HEK293 (cell line): ENCODE data around the gene HIP1.

Experiments used
- CTCF ChIA-PET: fragments of 350-600 bp; formaldehyde crosslinking; extraction: SDS; loops from one replicate; lab custom pipeline; 2021; ENCODE audit warnings: antibody characterized with exemption; lab: Yijun Ruan, JAX
- POLR2A ChIA-PET: fragments of 300-600 bp; formaldehyde crosslinking; extraction: SDS; loops from one replicate; lab custom pipeline; 2020; ENCODE audit warnings: antibody characterized with exemption, inconsistent platforms; lab: Yijun Ruan, JAX
- H3K27ac ChIP-seq: fragments of 200-500 bp; sonication (Bioruptor generic); 2 replicates; pipeline ENCODE4 v1.5.1; 2014; ENCODE audit warnings: low read depth, low read length, control low read depth, inconsistent platforms; ENCODE audit errors: extremely low read depth
- H3K36me3 ChIP-seq, 2 experiments: fragments of 200-500 bp in 1 of 2; sonication (Bioruptor generic) in 1 of 2; 1 replicate in 1 of 2; 2 replicates in 1 of 2; pipeline ENCODE4 v1.5.1; 2014 to 2017; ENCODE audit warnings: inconsistent platforms in 2 of 2, low read length in 2 of 2; ENCODE audit not compliant: control insufficient read depth in 2 of 2, insufficient read depth in 1 of 2
- H3K4me1 ChIP-seq: fragments of 200-500 bp; sonication (Bioruptor generic); 2 replicates; pipeline ENCODE4 v1.5.1; 2014; ENCODE audit warnings: mild to moderate bottlenecking, low read length, inconsistent platforms; ENCODE audit not compliant: control insufficient read depth, insufficient read depth
- H3K4me3 ChIP-seq: 2 replicates; pipeline ENCODE4 v1.5.1; 2011; ENCODE audit warnings: low read depth, mild to moderate bottlenecking, control low read depth, low read length, moderate library complexity
- H3K9me3 ChIP-seq: fragments of 200-500 bp; sonication (Bioruptor generic); 2 replicates; pipeline ENCODE4 v1.5.1; 2014; ENCODE audit warnings: low read depth, low read length, inconsistent platforms; ENCODE audit not compliant: control insufficient read depth, insufficient read depth
- GLIS1 ChIP-seq: fragments of 450-650 bp; formaldehyde crosslinking; IDR thresholded peaks from 2 replicates; pipeline ENCODE4 v1.5.1; 2016; ENCODE audit warnings: missing biosample characterization, missing genetic modification characterization
- HOXA7 ChIP-seq: sonication (generic); formaldehyde crosslinking; IDR thresholded peaks from 2 replicates; pipeline ENCODE4 v1.8.1; 2022; ENCODE audit warnings: missing genetic modification reagents, borderline replicate concordance
- RBAK ChIP-seq: fragments of 450-650 bp; formaldehyde crosslinking; IDR thresholded peaks from 2 replicates; pipeline ENCODE4 v1.5.1; 2016; ENCODE audit warnings: missing biosample characterization, missing genetic modification characterization
- ZEB2 ChIP-seq: fragments of 450-650 bp; formaldehyde crosslinking; IDR thresholded peaks from 2 replicates; pipeline ENCODE4 v1.5.1; 2016; ENCODE audit warnings: missing biosample characterization, missing genetic modification characterization
- ZNF138 ChIP-seq: fragments of 450-650 bp; formaldehyde crosslinking; IDR thresholded peaks from 2 replicates; pipeline ENCODE4 v1.5.1; 2016; ENCODE audit warnings: missing biosample characterization, missing genetic modification characterization, borderline replicate concordance
- ZNF223 ChIP-seq: fragments of 450-650 bp; formaldehyde crosslinking; IDR thresholded peaks from 2 replicates; pipeline ENCODE4 v1.5.1; 2016; ENCODE audit warnings: missing biosample characterization, missing genetic modification characterization
- ZNF292 ChIP-seq: fragments of 450-650 bp; formaldehyde crosslinking; IDR thresholded peaks from 2 replicates; pipeline ENCODE4 v1.5.1; 2016; ENCODE audit warnings: low read depth, missing biosample characterization, missing genetic modification characterization, borderline replicate concordance
- ZNF366 ChIP-seq: fragments of 450-650 bp; formaldehyde crosslinking; conservative IDR thresholded peaks from 2 replicates; pipeline ENCODE4 v1.5.1; 2016; ENCODE audit warnings: missing biosample characterization, missing genetic modification characterization
- ZNF391 ChIP-seq: fragments of 450-650 bp; formaldehyde crosslinking; IDR thresholded peaks from 2 replicates; pipeline ENCODE4 v1.5.1; 2016; ENCODE audit warnings: low read depth, missing biosample characterization, missing genetic modification characterization, borderline replicate concordance
- ZNF658 ChIP-seq: fragments of 450-650 bp; formaldehyde crosslinking; IDR thresholded peaks from 2 replicates; pipeline ENCODE4; 2016; ENCODE audit warnings: missing biosample characterization, missing genetic modification characterization
- ZNF677 ChIP-seq: fragments of 450-650 bp; IDR thresholded peaks from 2 replicates; pipeline ENCODE4 v1.5.0; 2018; ENCODE audit warnings: missing biosample characterization, mild to moderate bottlenecking, missing genetic modification characterization, moderate library complexity
- ZNF830 ChIP-seq: fragments of 450-650 bp; IDR thresholded peaks from 2 replicates; pipeline ENCODE4 v1.5.0; 2018; ENCODE audit warnings: missing biosample characterization, missing genetic modification characterization, low read depth, mild to moderate bottlenecking, moderate library complexity
- ZNF837 ChIP-seq: fragments of 450-650 bp; formaldehyde crosslinking; IDR thresholded peaks from 2 replicates; pipeline ENCODE4 v1.5.1; 2016; ENCODE audit warnings: missing biosample characterization, missing genetic modification characterization
- TF ChIP-seq, protein P1 (sequence below): fragments of 450-650 bp; formaldehyde crosslinking; IDR thresholded peaks from 2 replicates; pipeline ENCODE4 v1.5.1; 2016; ENCODE audit warnings: missing biosample characterization, missing genetic modification characterization
- TF ChIP-seq, protein P2 (sequence below): fragments of 450-650 bp; formaldehyde crosslinking; IDR thresholded peaks from 2 replicates; pipeline ENCODE4 v1.5.1; 2016; ENCODE audit warnings: missing biosample characterization, missing genetic modification characterization, low read depth
- TF ChIP-seq, protein P3 (sequence below): fragments of 450-650 bp; formaldehyde crosslinking; IDR thresholded peaks from 2 replicates; pipeline ENCODE4 v1.5.1; 2016; ENCODE audit warnings: missing biosample characterization, missing genetic modification characterization
- TF ChIP-seq, protein P4 (sequence below): fragments of 450-650 bp; IDR thresholded peaks from 2 replicates; pipeline ENCODE4 v1.5.1; 2018; ENCODE audit warnings: missing biosample characterization, missing genetic modification characterization
- TF ChIP-seq, protein P5 (sequence below): fragments of 450-650 bp; formaldehyde crosslinking; IDR thresholded peaks from 2 replicates; pipeline ENCODE4 v1.5.1; 2016; ENCODE audit warnings: missing biosample characterization, missing genetic modification characterization, borderline replicate concordance

Gene HIP1

DNA sequence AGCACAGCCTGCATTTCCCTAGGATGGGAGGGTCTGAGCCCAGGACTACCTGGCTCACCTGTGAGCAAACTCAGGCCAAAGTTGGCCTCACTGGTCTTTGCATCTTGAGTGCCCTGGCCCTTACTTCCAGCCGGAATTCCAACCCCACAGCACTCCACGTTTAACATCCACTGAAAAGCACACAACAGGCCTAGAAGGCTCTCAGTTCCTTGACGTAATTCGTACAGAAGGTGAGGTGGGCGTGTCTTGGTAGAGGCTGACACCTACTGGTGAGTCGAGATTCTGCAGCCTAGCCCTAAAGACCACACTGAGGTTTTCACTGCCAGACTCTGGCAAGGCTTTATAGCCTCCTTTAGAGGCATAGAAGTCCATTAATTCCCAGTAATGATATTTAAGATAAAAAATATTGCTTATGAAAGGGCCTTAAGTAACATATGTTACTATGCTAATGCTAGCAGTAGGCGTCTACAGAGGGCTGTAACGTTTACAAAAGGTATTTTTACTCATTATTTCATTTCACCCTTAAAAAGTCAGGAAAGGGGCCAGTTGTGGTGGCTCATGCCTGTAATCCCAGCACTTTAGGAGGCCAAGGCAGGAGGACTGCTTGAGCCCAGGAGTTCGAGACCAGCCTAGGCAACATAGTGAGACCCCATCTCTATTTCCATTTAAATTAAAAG is 95.8 kb downstream of the HIP1 start (continued):
- no peak for TF ChIP-seq ZNF391 (tag by site-specific recombination)

DNA sequence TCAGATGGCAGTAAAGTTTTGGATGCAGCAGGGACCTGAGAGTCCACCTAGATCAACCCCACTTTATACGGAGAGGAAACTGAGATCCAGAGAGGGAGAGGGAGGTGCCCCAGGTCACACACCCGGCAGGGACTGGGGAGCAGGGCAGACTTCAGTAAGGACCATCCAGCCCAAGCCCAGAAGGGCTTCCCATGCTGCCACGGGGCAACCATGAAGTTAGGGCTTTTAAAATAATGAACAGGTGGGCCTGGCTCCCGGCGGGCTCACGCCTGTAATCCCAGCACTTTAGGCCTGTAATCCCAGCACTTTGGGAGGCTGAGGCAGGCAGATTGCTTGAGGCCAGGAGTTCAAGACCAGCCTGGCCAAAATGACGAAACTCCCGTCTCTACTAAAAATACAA is 98.5 kb downstream of the HIP1 start:
- TF ChIP-seq RBAK (tag by site-specific recombination): no peak
- no peak for TF ChIP-seq ZNF366 (tag by site-specific recombination)
- no peak for TF ChIP-seq ZNF830 (tag by site-specific recombination)
- TF ChIP-seq, protein P1, sequence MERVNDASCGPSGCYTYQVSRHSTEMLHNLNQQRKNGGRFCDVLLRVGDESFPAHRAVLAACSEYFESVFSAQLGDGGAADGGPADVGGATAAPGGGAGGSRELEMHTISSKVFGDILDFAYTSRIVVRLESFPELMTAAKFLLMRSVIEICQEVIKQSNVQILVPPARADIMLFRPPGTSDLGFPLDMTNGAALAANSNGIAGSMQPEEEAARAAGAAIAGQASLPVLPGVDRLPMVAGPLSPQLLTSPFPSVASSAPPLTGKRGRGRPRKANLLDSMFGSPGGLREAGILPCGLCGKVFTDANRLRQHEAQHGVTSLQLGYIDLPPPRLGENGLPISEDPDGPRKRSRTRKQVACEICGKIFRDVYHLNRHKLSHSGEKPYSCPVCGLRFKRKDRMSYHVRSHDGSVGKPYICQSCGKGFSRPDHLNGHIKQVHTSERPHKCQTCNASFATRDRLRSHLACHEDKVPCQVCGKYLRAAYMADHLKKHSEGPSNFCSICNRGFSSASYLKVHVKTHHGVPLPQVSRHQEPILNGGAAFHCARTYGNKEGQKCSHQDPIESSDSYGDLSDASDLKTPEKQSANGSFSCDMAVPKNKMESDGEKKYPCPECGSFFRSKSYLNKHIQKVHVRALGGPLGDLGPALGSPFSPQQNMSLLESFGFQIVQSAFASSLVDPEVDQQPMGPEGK (tag by site-specific recombination): no peak
- TF ChIP-seq, protein P2, sequence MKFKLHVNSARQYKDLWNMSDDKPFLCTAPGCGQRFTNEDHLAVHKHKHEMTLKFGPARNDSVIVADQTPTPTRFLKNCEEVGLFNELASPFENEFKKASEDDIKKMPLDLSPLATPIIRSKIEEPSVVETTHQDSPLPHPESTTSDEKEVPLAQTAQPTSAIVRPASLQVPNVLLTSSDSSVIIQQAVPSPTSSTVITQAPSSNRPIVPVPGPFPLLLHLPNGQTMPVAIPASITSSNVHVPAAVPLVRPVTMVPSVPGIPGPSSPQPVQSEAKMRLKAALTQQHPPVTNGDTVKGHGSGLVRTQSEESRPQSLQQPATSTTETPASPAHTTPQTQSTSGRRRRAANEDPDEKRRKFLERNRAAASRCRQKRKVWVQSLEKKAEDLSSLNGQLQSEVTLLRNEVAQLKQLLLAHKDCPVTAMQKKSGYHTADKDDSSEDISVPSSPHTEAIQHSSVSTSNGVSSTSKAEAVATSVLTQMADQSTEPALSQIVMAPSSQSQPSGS (tag by site-specific recombination): no peak
- no peak for TF ChIP-seq ZNF138 (tag by site-specific recombination)
- TF ChIP-seq, protein P3, sequence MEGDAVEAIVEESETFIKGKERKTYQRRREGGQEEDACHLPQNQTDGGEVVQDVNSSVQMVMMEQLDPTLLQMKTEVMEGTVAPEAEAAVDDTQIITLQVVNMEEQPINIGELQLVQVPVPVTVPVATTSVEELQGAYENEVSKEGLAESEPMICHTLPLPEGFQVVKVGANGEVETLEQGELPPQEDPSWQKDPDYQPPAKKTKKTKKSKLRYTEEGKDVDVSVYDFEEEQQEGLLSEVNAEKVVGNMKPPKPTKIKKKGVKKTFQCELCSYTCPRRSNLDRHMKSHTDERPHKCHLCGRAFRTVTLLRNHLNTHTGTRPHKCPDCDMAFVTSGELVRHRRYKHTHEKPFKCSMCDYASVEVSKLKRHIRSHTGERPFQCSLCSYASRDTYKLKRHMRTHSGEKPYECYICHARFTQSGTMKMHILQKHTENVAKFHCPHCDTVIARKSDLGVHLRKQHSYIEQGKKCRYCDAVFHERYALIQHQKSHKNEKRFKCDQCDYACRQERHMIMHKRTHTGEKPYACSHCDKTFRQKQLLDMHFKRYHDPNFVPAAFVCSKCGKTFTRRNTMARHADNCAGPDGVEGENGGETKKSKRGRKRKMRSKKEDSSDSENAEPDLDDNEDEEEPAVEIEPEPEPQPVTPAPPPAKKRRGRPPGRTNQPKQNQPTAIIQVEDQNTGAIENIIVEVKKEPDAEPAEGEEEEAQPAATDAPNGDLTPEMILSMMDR (tag by site-specific recombination): no peak
- no peak for TF ChIP-seq HOXA7 (CRISPR knock-in tag)
- no peak for TF ChIP-seq GLIS1 (tag by site-specific recombination)
- TF ChIP-seq ZNF658 (tag by site-specific recombination): no peak
- no peak for TF ChIP-seq ZNF677
- no peak for TF ChIP-seq ZNF223 (tag by site-specific recombination)
- TF ChIP-seq, protein P4, sequence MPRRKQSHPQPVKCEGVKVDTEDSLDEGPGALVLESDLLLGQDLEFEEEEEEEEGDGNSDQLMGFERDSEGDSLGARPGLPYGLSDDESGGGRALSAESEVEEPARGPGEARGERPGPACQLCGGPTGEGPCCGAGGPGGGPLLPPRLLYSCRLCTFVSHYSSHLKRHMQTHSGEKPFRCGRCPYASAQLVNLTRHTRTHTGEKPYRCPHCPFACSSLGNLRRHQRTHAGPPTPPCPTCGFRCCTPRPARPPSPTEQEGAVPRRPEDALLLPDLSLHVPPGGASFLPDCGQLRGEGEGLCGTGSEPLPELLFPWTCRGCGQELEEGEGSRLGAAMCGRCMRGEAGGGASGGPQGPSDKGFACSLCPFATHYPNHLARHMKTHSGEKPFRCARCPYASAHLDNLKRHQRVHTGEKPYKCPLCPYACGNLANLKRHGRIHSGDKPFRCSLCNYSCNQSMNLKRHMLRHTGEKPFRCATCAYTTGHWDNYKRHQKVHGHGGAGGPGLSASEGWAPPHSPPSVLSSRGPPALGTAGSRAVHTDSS (tag by site-specific recombination): no peak
- no peak for TF ChIP-seq ZNF292 (tag by site-specific recombination)
- no peak for TF ChIP-seq ZEB2 (tag by site-specific recombination)
- TF ChIP-seq ZNF837: no peak
- TF ChIP-seq, protein P5, sequence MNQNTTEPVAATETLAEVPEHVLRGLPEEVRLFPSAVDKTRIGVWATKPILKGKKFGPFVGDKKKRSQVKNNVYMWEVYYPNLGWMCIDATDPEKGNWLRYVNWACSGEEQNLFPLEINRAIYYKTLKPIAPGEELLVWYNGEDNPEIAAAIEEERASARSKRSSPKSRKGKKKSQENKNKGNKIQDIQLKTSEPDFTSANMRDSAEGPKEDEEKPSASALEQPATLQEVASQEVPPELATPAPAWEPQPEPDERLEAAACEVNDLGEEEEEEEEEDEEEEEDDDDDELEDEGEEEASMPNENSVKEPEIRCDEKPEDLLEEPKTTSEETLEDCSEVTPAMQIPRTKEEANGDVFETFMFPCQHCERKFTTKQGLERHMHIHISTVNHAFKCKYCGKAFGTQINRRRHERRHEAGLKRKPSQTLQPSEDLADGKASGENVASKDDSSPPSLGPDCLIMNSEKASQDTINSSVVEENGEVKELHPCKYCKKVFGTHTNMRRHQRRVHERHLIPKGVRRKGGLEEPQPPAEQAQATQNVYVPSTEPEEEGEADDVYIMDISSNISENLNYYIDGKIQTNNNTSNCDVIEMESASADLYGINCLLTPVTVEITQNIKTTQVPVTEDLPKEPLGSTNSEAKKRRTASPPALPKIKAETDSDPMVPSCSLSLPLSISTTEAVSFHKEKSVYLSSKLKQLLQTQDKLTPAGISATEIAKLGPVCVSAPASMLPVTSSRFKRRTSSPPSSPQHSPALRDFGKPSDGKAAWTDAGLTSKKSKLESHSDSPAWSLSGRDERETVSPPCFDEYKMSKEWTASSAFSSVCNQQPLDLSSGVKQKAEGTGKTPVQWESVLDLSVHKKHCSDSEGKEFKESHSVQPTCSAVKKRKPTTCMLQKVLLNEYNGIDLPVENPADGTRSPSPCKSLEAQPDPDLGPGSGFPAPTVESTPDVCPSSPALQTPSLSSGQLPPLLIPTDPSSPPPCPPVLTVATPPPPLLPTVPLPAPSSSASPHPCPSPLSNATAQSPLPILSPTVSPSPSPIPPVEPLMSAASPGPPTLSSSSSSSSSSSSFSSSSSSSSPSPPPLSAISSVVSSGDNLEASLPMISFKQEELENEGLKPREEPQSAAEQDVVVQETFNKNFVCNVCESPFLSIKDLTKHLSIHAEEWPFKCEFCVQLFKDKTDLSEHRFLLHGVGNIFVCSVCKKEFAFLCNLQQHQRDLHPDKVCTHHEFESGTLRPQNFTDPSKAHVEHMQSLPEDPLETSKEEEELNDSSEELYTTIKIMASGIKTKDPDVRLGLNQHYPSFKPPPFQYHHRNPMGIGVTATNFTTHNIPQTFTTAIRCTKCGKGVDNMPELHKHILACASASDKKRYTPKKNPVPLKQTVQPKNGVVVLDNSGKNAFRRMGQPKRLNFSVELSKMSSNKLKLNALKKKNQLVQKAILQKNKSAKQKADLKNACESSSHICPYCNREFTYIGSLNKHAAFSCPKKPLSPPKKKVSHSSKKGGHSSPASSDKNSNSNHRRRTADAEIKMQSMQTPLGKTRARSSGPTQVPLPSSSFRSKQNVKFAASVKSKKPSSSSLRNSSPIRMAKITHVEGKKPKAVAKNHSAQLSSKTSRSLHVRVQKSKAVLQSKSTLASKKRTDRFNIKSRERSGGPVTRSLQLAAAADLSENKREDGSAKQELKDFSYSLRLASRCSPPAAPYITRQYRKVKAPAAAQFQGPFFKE (tag by site-specific recombination): no peak
- H3K4me1 ChIP-seq: no peaks in the 10 kb centered on the region
- H3K27ac ChIP-seq: no peak overlapping the region
- H3K36me3 ChIP-seq: no peaks in the 10 kb centered on the region
- no peaks in the 10 kb centered on the region for H3K9me3 ChIP-seq
- ChIA-PET POLR2A (no interaction called here), CTCF (interaction anchor here (0.7 kb wide), 1 partner anchor 76 kb away, joined by 3 read pairs; no protein-coding TSS in a partner anchor)
- H3K4me3 ChIP-seq: no peak overlapping the region
